T-helper 2 cell (primary cell): Measurements from ENCODE around the gene DRD4.
A peak's percentile ranks its signal among the peaks of the same experiment; 100 is the strongest.

Source experiments
- DNase-seq, 5 experiments: peaks; one replicate each; pipeline versions ENCODE4 v3.0.0 to v3.0.0-alpha.2; 2012 to 2022
- total RNA-seq, 2 donors: gene quantifications; one replicate each; lab custom pipeline; 2026; lab: John Stamatoyannopoulos, UW

DRD4 gene
- 0.27 to 1.6 reads per million in 2 donors for total RNA-seq

DNA sequence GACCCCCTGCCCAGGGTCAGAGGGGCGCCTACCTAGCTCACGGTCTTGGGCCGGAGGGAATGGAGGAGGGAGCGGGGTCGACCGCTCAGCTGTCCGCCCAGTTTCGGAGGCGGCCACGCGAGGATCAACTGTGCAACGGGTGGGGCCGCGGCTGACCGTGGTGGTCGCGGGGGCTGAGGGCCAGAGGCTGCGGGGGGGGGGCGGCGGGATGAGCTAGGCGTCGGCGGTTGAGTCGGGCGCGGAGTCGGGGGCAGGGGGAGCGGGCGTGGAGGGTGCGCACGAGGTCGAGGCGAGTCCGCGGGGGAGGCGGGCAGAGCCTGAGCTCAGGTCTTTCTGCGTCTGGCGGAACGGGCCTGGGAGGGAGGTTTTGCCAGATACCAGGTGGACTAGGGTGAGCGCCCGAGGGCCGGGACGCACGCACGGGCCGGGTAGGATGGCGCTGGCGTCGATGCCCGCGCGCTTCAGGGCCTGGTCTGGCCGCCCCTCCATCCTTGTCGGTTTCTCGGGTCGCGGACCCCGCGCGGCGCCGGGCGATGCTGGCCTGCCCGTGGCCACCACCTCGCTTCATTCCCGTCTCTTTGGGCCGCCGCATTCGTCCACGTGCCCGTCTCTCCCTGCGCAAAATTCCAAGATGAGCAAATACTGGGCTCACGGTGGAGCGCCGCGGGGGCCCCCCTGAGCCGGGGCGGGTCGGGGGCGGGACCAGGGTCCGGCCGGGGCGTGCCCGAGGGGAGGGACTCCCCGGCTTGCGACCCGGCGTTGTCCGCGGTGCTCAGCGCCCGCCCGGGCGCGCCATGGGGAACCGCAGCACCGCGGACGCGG lies at the start of gene DRD4:
Gene DRD4, plus strand, starts transcription at position 759 of the 822 bp plus-strand sequence. Its CDS starts 36 bp downstream, at position 795.
- DNase-seq = peak in 1 of 5 experiments; percentile 5

DNA sequence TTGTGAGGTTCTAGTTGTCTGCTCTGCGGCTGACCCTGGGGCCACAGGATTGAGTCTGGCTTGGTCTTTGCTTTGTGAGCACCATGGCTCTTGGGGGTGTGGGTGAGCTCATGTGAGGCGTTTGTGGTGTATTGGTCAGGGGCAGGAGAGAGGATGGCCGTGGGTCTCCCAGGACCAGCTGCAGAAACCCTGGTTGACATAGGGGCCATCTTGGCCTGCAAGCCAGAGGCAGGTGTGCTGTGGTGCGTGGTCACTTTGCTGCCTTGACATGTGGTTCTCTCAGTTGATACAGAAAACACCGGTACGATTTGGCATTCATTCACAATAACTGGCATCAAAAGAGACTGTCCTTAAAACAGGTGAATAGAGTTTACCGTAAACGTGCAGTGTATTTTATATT lies 49.5 kb upstream of the DRD4 start:
- DNase-seq = no peak

DNA sequence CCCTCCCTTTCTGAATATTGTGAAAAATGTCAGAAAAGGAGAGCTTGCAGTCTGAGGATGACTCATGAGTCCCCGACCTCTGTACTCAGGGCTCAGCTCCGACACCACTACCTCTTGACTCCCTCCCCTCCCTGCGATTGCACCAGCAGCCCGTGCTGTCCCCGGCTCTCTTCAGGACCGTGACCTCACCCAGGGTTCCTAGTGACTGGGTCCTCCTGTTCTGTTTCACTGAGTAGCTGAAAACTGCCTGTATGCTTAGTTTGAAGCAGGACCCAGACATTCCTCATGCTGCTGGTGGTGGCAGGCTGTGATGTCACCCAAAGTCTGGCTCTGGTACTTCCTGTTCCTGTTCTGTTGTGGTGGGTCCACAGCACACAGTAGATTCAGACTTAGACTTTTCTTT lies 49.1 kb upstream of the DRD4 start:
- peak in 2 of 5 experiments; percentile 71 to 81 for DNase-seq

DNA sequence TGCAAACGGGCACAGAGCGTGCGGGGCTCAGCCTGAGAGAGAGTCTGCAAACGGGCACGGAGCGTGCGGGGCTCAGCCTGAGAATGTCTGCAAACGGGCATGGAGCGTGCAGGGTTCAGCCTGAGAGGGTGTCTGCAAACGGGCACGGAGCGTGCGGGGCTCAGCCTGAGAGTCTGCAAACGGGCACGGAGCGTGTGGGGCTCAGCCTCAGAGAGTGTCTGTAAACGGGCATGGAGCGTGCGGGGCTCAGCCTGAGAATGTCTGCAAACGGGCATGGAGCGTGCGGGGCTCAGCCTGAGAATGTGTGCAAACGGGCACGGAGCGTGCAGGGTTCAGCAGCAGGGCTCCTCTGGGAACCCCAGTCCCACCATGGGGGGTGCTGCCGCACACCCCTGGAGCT lies 47.3 kb upstream of the DRD4 start:
- no peak for DNase-seq

DNA sequence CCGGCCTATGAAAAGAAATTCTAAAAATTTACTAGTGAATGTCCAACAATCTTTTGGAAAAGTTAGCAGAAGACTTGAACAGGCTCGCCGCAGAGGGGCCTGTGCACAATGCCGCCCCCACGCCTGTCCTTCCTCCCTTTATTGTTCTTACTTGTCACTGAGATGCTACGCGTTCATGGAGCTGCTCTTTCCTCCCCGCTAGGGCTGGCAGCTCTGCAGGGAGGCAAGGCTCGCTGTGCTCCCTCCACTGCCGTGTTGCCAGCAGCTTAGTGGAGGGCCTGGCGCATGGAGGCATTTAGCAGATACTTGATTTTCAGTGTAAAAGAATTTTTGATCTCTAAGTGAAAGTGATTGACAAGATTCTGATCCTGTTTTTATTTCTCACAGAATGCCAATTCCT lies 46.1 kb upstream of the DRD4 start:
- DNase-seq = no peak

DNA sequence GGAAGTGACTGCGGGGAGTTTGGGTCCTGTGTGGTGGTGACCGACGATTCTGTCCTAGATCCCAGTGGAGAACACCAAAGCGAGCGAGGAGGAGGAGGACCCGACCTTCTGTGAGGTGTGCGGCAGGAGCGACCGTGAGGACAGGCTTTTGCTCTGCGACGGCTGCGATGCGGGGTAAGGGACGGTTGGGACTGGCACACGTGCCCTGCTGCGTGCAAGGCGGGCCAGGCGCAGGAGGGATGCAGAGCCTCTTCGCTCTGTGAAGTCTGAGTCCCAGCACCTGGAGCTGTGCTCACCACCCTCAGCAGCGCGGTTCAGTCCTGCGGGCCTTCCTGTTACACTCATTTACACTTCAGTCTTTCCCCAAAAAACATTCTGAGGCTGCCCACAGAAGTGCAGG lies 44.6 kb upstream of the DRD4 start:
- no peak for DNase-seq

DNA sequence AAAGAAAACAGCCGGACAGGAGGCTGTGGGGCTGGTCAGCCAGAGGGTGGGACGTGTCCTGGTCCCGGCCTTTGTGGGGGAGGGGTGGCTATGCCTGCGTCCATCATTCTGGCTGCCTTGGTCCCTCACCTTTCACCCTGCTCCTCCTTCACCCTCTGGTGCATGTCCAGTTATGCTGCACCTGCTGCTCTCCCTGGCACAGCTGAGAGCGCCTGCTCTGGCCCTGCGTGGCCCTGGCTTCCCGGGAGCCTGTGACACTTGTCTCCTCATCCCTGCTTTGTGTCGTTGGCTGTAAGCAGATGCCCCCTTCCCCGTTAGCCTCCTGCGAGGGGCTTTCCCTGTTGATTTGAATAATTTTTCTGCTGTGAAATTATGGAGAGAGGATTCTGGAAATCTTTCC lies 44.2 kb upstream of the DRD4 start:
- DNase-seq = no peak

DNA sequence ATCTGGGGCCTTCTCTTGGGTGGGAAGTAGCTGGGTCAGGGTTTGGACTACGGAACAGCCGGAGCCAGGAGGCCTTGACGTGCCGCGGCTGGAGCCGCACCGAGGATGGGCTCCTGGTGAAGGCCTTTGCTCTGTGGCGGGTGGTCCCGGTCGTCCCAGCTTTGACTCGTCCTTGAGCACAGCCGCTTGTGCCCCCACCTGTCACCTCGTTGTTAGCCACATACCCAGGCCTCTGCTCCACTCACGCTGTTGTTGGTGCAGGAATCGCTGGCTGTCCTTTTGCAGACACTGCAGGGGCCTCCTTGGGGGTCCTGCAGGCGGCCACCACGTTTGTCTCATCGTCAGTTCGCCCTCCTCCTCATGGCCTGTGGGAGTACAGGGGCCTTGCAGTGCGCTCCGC lies 43.7 kb upstream of the DRD4 start:
- DNase-seq = no peak

DNA sequence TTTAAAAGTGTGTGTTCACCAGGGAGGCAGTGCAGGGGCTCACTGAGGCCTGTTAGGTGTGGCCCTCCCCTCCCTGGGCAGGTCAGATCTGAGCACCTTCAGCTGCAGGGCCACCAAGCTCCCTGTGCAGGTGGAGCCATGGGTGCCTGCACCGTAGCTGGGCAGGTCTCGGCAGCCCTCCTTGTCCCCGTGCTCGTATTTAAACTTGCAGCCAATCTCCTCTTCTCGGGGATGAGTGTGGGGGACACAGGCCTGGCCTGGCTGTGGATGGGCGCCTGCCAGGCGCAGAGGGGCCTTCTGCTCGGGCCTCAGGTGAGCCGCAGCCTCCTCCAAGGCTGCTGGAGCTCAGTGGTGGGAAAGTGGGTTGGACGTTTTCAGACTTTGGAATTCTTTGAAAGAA lies 41.7 kb upstream of the DRD4 start:
- DNase-seq = no peak

DNA sequence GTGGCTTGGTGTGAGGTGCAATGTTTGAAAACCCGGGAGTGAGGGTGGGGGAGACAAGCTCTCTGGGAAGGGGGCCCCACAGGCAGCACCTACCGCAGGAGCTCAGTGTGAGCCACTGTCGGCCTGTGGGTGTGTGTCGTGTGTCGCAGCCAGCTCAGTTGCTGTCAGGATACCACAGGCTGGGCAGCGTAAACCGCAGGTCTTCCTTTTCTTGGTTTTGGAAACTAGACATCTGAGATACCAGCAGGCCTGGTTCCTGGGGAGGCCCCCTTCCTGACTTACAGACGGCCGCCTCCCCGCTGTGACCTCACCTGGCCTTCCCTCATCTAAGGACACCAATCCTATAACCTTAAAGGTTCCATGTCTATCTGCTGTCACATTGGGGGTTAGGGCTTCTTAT lies 40.7 kb upstream of the DRD4 start:
- peak in 2 of 5 experiments; percentile 21 to 37 for DNase-seq

DNA sequence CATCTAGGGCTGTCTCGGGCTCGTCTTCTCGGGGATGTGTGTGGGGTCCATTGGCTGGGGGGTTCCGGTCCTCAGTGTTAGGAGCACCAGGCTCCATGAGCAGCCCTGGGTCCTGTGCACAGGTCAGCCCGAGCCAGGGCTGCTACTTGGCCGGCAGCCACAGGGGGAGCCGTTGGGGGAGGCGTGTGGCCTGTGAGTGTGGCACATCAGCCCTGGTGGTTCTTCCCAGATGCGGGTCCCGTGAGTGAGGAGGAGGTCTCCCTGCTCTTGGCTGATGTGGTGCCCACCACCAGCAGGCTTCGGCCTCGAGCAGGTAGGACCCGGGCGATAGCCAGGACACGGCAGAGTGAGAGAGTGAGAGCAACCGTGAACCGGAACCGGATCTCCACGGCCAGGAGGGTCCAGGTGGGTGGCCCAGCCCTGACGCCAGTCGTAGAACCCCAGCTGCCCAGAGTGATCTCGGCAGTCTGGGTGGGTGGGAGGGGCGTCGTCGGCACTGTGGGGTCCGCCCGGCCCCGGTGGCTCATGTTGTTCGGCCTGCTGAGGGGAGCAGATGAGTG lies 39.8 kb upstream of the DRD4 start:
- DNase-seq = no peak

DNA sequence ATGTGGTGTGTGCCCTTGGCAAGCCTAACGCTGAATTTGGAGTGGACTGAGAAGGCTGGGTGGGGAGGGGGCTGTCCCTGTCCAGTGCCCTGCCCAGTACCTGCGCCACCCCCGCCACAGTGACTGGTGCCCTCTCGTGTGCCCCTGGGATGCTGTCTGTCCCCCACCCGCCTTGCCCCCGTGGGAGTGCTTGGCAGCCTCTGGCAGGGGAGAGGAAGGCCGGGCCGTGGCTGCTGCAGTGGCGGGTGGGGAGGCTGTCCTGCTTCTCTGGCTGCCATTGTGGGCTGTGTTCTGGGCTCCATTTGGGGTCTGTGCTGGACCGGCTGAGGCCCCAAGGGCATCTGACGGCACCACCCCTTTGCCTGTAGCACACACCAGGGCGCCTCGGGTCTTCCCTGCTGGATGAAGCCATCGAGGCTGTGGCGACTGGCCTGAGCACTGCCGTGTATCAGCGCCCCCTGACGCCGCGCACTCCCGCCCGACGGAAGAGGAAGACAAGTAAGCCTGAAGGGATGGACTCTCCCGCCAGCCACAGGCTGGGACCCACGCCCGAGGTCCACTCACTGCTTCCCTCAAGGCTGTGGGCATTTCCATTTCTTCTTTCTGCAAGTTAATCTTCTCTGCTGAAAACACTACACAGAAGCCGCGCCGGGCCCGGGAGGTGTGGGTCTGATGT lies 38.9 kb upstream of the DRD4 start:
- DNase-seq = no peak

DNA sequence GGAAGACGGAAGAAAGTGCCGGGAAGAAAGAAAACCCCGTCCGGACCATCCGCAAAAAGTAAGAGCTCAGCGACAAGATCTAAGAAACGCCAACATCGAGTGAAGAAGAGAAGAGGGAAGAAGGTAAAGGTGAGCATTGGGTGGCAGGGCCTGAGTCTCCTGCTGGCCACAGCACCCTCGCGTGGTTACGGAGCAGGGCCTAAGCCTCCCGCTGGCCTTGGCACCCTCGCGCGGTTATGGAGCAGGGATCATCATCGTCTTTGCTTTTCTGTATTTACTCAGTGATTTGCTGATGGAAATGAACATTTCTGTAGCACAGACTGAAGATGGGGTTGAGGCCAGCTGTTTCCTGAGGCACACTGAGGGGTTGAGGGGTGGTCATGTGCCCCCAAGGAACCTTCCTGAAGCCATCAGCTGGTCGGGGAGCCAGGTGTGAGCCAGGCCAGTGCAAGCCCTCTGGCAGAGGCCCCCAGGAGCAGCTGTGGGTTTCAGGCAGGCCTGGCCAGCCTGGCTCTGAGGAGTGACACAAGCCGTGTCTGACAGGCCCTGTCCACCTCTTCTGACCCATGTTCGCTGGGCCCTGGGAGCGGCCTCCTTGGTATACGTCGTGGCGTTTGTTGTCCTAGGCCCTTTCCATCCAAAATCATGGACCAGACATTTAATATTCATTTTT lies 35.4 kb upstream of the DRD4 start:
- DNase-seq = no peak

DNA sequence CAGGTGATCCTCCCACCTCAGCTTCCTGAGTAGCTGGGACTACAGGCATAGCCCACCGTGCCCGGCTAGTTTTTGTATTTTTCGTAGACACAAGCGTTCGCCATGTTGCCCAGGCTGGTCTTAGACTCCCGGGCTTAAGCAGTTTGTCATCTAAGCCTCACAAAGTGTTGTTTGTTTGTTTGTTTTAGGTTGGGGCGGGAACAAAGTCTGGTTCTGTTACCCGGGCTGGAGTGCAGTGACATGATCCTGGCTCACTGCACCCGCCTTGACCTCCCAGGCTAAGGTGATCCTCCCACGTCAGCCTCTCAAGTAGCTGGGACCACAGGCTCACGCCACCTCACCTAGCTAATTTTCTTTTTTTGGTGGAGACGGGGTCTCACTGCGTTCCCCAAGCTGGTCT lies 33.9 kb upstream of the DRD4 start:
- no peak for DNase-seq

DNA sequence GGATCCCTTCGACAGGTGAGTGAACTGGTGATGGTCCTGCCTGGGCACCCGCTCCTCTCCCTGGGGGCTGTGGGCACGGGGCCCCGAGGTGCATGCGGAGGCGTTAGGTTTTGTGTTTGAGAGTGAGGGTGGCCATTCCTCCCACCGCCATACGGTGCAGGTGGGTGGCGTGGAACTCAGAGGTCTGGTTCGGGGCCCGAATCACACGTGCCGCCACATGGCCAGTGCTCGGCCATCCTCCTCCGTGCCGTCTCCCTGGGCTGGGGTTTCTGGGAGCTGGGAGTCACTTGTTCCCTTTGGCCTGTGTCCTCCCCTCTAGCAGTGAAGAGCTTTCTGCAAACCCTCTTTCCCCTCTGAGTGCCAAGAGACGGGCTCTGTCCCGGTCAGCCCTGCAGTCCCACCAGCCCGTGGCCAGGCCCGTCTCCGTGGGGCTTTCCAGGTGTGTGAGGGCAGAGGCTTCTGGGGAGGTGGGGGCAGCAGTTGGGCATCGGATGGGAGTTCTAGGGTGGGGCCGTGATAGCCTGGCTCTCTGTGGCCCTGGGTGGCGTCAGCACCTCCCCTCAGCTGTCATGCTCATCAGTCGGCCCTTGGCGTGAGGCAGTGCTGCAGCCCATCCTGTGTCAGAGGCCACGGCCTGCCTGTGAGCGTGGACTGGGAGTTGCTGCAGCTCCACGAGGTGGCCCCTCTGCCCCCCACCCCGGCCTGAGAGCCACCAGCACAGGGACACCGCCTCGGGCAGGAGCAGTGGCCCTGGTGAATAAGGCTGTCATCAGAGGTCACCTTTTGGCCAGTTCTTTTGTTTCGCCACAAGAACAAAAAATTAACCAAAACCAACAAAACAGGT lies 31.6 kb upstream of the DRD4 start:
- DNase-seq = no peak

DNA sequence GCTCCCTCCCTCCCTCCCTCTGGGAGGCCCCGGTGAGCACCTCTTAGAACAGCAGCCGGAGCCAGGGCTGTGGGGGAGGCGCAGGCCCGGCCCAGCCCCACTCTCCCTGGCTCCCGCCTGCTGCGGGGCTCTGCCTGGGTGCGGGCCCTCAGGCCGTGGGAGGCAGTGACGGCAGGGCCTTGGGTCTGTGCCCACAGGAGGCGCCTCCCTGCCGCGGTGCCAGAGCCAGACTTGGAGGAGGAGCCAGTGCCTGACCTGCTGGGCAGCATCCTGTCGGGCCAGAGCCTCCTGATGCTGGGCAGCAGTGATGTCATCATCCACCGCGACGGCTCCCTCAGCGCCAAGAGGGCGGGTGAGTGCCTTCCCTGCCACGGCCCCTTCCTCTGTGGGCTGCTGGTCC lies 30.8 kb upstream of the DRD4 start:
- DNase-seq = no peak

DNA sequence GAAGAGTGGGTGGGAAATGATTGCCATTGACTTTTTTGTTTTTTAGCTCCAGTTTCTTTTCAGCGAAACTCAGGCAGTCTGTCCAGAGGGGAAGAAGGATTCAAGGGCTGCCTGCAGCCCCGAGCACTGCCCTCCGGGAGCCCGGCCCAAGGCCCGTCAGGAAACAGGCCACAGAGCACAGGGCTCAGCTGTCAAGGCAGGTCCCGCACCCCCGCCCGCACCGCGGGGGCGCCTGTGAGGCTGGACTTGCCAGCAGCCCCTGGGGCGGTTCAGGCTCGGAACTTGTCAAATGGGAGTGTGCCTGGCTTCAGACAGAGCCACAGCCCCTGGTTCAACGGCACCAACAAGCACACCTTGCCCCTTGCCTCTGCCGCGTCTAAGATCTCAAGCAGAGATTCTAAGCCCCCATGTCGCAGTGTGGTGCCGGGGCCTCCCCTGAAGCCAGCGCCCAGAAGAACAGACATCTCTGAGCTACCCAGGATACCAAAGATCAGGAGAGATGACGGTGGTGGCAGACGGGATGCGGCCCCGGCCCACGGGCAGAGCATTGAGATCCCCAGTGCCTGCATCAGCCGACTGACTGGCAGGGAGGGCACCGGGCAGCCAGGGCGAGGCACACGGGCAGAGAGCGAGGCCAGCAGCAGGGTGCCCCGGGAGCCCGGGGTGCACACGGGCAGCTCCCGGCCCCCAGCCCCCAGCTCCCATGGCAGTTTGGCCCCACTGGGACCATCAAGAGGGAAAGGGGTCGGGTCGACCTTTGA lies 29.9 kb upstream of the DRD4 start:
- no peak for DNase-seq

DNA sequence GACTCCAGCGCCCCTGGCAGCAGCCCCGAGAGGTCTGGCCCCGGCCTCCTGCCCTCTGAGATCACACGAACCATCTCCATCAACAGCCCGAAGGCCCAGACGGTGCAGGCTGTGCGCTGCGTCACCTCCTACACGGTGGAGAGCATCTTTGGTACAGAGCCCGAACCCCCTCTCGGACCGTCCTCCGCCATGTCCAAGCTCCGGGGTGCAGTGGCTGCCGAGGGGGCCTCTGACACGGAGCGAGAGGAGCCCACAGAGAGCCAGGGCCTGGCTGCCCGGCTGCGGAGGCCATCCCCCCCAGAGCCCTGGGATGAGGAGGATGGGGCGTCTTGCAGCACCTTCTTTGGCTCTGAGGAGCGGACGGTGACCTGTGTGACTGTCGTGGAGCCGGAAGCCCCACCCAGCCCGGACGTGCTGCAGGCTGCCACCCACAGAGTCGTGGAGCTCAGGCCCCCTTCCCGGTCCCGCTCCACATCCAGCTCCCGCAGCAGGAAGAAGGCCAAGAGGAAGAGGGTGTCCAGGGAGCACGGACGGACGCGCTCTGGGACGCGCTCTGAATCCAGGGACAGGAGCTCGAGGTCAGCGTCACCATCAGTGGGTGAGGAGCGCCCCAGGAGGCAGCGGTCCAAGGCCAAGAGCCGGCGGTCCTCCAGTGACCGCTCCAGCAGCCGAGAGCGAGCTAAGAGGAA lies 29.0 kb upstream of the DRD4 start:
- no peak for DNase-seq

DNA sequence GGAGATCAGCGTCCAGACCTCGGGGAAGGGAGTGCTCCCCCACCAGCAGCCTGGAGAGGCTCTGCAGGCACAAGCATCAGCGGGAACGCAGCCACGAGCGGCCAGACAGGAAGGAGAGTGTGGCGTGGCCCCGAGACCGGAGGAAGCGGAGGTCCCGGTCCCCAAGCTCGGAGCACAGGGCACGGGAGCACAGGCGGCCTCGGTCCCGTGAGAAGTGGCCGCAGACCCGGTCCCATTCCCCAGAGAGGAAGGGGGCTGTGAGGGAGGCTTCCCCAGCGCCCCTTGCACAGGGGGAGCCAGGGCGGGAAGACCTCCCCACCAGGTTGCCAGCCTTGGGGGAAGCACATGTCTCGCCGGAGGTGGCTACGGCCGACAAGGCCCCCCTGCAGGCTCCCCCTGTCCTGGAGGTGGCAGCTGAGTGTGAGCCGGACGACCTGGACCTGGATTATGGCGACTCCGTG lies 28.2 kb upstream of the DRD4 start:
- DNase-seq = no peak

DNA sequence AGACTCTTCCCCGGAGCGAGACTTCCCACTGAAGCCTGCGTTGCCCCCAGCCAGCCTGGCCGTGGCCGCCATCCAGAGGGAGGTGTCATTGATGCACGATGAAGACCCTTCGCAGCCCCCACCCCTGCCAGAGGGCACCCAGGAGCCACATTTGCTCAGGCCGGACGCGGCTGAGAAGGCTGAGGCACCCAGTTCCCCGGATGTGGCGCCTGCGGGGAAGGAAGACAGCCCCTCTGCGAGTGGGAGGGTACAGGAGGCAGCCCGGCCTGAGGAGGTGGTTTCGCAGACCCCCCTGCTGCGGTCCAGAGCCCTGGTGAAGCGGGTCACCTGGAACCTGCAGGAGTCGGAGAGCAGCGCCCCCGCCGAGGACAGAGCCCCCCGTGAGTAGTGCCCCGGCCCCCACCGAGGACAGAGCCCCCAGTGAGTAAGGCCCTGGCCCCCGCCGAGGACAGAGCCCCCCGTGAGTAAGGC lies 27.7 kb upstream of the DRD4 start:
- no peak for DNase-seq
